Measurements from ENCODE around the gene E4F1. TPM values are rescaled to one million over a fixed set of nuclear protein-coding genes. Genes with fewer than 3 reads are reported as not detected.

Gene E4F1
- total RNA-seq, 1 experiment from 2014 or later, result 34.4 TPM

- TF ChIP-seq RELA (CRISPR knock-in tag; IDR thresholded peaks at IDR 0.05; ENCODE audit: borderline replicate concordance) (no peak; the same call in 1 of the 2 replicates), CREM (CRISPR knock-in tag; IDR thresholded peaks at IDR 0.05) (no peak), ZNF425 (CRISPR knock-in tag; conservative IDR thresholded peaks at IDR 0.05) (no peak), NR3C1 (CRISPR knock-in tag; conservative IDR thresholded peaks at IDR 0.05; ENCODE audit: low read depth) (no peak), USF1 (CRISPR knock-in tag; IDR thresholded peaks at IDR 0.05) (peak; percentile 78), ZNF232 (CRISPR knock-in tag; IDR thresholded peaks at IDR 0.05) (no peak), ZNF317 (CRISPR knock-in tag; IDR thresholded peaks at IDR 0.05; ENCODE audit: borderline replicate concordance, low read depth) (no peak), TEAD4 (CRISPR knock-in tag; IDR thresholded peaks at IDR 0.05) (no peak), CBFB (CRISPR knock-in tag; IDR thresholded peaks at IDR 0.05; ENCODE audit: low read depth) (0 out of 2 replicates have a peak, but pooled peaks have one; percentile 66), STAT6 (CRISPR knock-in tag; conservative IDR thresholded peaks at IDR 0.05; ENCODE audit: low read depth) (no peak), TP53 (CRISPR knock-in tag; IDR thresholded peaks at IDR 0.05) (no peak), ZNF416 (CRISPR knock-in tag; IDR thresholded peaks at IDR 0.05) (no peak), USF2 (CRISPR knock-in tag; IDR thresholded peaks at IDR 0.05) (peak; percentile 81), NR1H2 (CRISPR knock-in tag; IDR thresholded peaks at IDR 0.05) (no peak), ERG (CRISPR knock-in tag; IDR thresholded peaks at IDR 0.05) (no peak; the same call in 1 of the 2 replicates), ZNF138 (CRISPR knock-in tag; conservative IDR thresholded peaks at IDR 0.05) (no peak), ARID4B (CRISPR knock-in tag; IDR thresholded peaks at IDR 0.05; ENCODE audit: borderline replicate concordance) (no peak), ZNF219 (CRISPR knock-in tag; IDR thresholded peaks at IDR 0.05; ENCODE audit: borderline replicate concordance) (no peak), IRF2 (CRISPR knock-in tag; IDR thresholded peaks at IDR 0.05; ENCODE audit: borderline replicate concordance, low read depth) (no peak), NFE2L1 (CRISPR knock-in tag; IDR thresholded peaks at IDR 0.05) (no peak), ZNF396 (CRISPR knock-in tag; IDR thresholded peaks at IDR 0.05; ENCODE audit: borderline replicate concordance) (no peak), GABPB1 (CRISPR knock-in tag; IDR thresholded peaks at IDR 0.05) (no peak)
These were observed 14.9 kb downstream of the E4F1 start (continued) for GRCh38 chr16:2238150-2238837.
